SK-N-SH treated with all-trans-retinoic acid at 6 μM for 48 hours (cell line): ENCODE results near the gene MRGPRD.

ENCODE experiments used
- ATAC-seq: fragments of 200-7000 bp; cut with Tn5 transposase; 3 replicates; pipeline ENCODE4 v1.9.1; 2020; ENCODE audit warnings: mild to moderate bottlenecking, moderate library complexity
- BACH2 ChIP-seq: fragments of 250-450 bp; sonication (Bioruptor Pico); IDR thresholded peaks from 2 replicates; pipeline ENCODE4 v1.9.0; 2021; ENCODE audit warnings: mild to moderate bottlenecking, borderline replicate concordance
- CSDC2 ChIP-seq: fragments of 250-450 bp; sonication (Bioruptor Pico); IDR thresholded peaks from 2 replicates; pipeline ENCODE4 v1.5.0; 2020; ENCODE audit warnings: mild to moderate bottlenecking, moderate library complexity
- ESRRG ChIP-seq: fragments of 250-450 bp; sonication (Bioruptor Pico); IDR thresholded peaks from 2 replicates; pipeline ENCODE4 v1.6.1; 2021; ENCODE audit warnings: mild to moderate bottlenecking
- GLIS3 ChIP-seq: fragments of 250-450 bp; sonication (Bioruptor Pico); IDR thresholded peaks from 2 replicates; pipeline ENCODE4 v1.5.0; 2020; ENCODE audit warnings: mild to moderate bottlenecking, moderate library complexity
- ISL1 ChIP-seq: fragments of 250-450 bp; sonication (Bioruptor Pico); IDR thresholded peaks from 2 replicates; pipeline ENCODE4 v2.1.2; 2022; ENCODE audit warnings: mild to moderate bottlenecking, moderate library complexity
- OSR1 ChIP-seq: fragments of 250-450 bp; sonication (Bioruptor Pico); IDR thresholded peaks from 2 replicates; pipeline ENCODE4 v1.8.0; 2022; ENCODE audit warnings: moderate library complexity, mild to moderate bottlenecking, inconsistent platforms
- PPARA ChIP-seq: fragments of 250-450 bp; sonication (Bioruptor Pico); IDR thresholded peaks from 2 replicates; pipeline ENCODE4 v1.5.0; 2020; ENCODE audit warnings: mild to moderate bottlenecking, borderline replicate concordance
- RARB ChIP-seq: fragments of 250-450 bp; sonication (Bioruptor Pico); IDR thresholded peaks from 2 replicates; pipeline ENCODE4 v1.8.0; 2021; ENCODE audit warnings: mild to moderate bottlenecking, moderate library complexity
- SNAI2 ChIP-seq: fragments of 250-450 bp; sonication (Bioruptor Pico); IDR thresholded peaks from 2 replicates; pipeline ENCODE4 v1.5.0; 2020; ENCODE audit warnings: mild to moderate bottlenecking, moderate library complexity
- TCF4 ChIP-seq: fragments of 250-450 bp; sonication (Bioruptor Pico); IDR thresholded peaks from 2 replicates; pipeline ENCODE4 v1.8.0; 2021; ENCODE audit warnings: mild to moderate bottlenecking, moderate library complexity, borderline replicate concordance
- TOX ChIP-seq: fragments of 250-450 bp; sonication (Bioruptor Pico); IDR thresholded peaks from 2 replicates; pipeline ENCODE4 v1.8.0; 2021; ENCODE audit warnings: mild to moderate bottlenecking, moderate library complexity, borderline replicate concordance
- ZC3H10 ChIP-seq: fragments of 250-450 bp; sonication (Bioruptor Pico); IDR thresholded peaks from 2 replicates; pipeline ENCODE4 v1.5.1; 2021; ENCODE audit warnings: mild to moderate bottlenecking, moderate library complexity
- ZNF565 ChIP-seq: fragments of 450-650 bp; formaldehyde crosslinking; conservative IDR thresholded peaks from 2 replicates; pipeline ENCODE4 v1.5.0; 2020; ENCODE audit warnings: low read depth, mild to moderate bottlenecking, moderate library complexity
- ZNF70 ChIP-seq: fragments of 450-650 bp; formaldehyde crosslinking; IDR thresholded peaks from 2 replicates; pipeline ENCODE4 v1.5.0; 2020; ENCODE audit warnings: mild to moderate bottlenecking, moderate library complexity
- ZNF8 ChIP-seq: fragments of 450-650 bp; formaldehyde crosslinking; IDR thresholded peaks from 2 replicates; pipeline ENCODE4 v1.5.0; 2020; ENCODE audit warnings: mild to moderate bottlenecking, moderate library complexity
- TF ChIP-seq, protein P1 (sequence below): fragments of 250-450 bp; sonication (Bioruptor Pico); IDR thresholded peaks from 2 replicates; pipeline ENCODE4 v1.8.0; 2020; ENCODE audit warnings: mild to moderate bottlenecking, moderate library complexity, borderline replicate concordance
- TF ChIP-seq, protein P2 (sequence below): fragments of 250-450 bp; sonication (Bioruptor Pico); IDR thresholded peaks from 2 replicates; pipeline ENCODE4 v1.8.0; 2021; ENCODE audit warnings: low read depth, mild to moderate bottlenecking, moderate library complexity, borderline replicate concordance
- TF ChIP-seq, protein P3 (sequence below): fragments of 250-450 bp; sonication (Bioruptor Pico); IDR thresholded peaks from 2 replicates; pipeline ENCODE4 v1.5.1; 2020; ENCODE audit warnings: low read depth, mild to moderate bottlenecking, moderate library complexity
- TF ChIP-seq, protein P4 (sequence below): fragments of 250-450 bp; sonication (Bioruptor Pico); IDR thresholded peaks from 2 replicates; pipeline ENCODE4 v1.5.1; 2021; ENCODE audit warnings: mild to moderate bottlenecking, moderate library complexity
- TF ChIP-seq, protein P5 (sequence below): fragments of 250-450 bp; sonication (Bioruptor Pico); IDR thresholded peaks from 2 replicates; pipeline ENCODE4 v1.5.0; 2020; ENCODE audit warnings: mild to moderate bottlenecking, moderate library complexity

Gene MRGPRD

DNA sequence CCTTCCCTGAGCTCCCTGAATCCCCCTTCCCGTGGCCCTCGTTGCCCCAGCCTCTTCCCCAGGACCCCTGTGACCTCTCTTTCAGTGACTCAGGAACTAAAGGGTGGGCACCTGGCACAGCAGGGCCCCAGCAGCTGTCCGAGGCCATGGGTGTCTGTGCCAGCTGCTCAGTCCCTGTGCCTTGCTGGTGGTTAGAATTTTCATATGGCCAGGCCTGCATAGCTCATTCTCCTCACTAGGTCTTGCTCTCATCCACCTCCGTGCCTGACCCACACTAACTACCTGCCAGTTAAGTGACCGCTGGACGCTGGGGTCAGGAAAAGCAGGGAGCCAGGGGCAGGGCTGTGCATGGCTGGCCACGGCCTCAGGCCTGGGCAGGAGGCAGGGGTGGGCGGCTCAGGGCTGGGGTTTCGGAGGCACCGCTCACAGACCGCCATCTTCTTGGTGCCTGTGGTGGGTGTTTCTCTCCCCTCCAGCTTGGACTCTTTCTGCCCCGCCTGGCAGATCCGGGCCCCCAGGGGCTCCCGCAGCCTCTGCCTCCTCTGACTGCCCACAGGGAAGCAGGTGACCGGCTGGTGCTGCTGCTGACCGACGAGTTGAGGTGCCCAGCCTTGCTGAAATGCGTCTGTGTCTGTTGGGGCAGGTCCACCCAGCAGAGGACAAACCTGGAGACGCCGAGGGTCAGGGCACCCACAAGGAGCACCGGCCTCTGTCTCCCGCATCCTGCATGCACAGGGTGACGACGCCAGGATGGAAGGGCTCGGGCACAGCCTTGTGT lies 20.3 kb downstream of the MRGPRD start:
- TF ChIP-seq, protein P1, sequence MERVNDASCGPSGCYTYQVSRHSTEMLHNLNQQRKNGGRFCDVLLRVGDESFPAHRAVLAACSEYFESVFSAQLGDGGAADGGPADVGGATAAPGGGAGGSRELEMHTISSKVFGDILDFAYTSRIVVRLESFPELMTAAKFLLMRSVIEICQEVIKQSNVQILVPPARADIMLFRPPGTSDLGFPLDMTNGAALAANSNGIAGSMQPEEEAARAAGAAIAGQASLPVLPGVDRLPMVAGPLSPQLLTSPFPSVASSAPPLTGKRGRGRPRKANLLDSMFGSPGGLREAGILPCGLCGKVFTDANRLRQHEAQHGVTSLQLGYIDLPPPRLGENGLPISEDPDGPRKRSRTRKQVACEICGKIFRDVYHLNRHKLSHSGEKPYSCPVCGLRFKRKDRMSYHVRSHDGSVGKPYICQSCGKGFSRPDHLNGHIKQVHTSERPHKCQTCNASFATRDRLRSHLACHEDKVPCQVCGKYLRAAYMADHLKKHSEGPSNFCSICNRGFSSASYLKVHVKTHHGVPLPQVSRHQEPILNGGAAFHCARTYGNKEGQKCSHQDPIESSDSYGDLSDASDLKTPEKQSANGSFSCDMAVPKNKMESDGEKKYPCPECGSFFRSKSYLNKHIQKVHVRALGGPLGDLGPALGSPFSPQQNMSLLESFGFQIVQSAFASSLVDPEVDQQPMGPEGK (CRISPR knock-in tag): no peak
- TF ChIP-seq OSR1 (no peak), TOX (CRISPR knock-in tag) (no peak), PPARA (CRISPR knock-in tag) (no peak), SNAI2 (CRISPR knock-in tag) (no peak), ESRRG (CRISPR knock-in tag) (no peak), CSDC2 (CRISPR knock-in tag) (no peak), BACH2 (CRISPR knock-in tag) (no peak)
- TF ChIP-seq, protein P2, sequence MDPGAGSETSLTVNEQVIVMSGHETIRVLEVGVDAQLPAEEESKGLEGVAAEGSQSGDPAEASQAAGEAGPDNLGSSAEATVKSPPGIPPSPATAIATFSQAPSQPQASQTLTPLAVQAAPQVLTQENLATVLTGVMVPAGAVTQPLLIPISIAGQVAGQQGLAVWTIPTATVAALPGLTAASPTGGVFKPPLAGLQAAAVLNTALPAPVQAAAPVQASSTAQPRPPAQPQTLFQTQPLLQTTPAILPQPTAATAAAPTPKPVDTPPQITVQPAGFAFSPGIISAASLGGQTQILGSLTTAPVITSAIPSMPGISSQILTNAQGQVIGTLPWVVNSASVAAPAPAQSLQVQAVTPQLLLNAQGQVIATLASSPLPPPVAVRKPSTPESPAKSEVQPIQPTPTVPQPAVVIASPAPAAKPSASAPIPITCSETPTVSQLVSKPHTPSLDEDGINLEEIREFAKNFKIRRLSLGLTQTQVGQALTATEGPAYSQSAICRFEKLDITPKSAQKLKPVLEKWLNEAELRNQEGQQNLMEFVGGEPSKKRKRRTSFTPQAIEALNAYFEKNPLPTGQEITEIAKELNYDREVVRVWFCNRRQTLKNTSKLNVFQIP: no peak
- TF ChIP-seq, protein P3, sequence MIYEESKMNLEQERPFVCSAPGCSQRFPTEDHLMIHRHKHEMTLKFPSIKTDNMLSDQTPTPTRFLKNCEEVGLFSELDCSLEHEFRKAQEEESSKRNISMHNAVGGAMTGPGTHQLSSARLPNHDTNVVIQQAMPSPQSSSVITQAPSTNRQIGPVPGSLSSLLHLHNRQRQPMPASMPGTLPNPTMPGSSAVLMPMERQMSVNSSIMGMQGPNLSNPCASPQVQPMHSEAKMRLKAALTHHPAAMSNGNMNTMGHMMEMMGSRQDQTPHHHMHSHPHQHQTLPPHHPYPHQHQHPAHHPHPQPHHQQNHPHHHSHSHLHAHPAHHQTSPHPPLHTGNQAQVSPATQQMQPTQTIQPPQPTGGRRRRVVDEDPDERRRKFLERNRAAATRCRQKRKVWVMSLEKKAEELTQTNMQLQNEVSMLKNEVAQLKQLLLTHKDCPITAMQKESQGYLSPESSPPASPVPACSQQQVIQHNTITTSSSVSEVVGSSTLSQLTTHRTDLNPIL (CRISPR knock-in tag): no peak
- TF ChIP-seq, all 23 proteins: peak for 0
- ATAC-seq: no peak

DNA sequence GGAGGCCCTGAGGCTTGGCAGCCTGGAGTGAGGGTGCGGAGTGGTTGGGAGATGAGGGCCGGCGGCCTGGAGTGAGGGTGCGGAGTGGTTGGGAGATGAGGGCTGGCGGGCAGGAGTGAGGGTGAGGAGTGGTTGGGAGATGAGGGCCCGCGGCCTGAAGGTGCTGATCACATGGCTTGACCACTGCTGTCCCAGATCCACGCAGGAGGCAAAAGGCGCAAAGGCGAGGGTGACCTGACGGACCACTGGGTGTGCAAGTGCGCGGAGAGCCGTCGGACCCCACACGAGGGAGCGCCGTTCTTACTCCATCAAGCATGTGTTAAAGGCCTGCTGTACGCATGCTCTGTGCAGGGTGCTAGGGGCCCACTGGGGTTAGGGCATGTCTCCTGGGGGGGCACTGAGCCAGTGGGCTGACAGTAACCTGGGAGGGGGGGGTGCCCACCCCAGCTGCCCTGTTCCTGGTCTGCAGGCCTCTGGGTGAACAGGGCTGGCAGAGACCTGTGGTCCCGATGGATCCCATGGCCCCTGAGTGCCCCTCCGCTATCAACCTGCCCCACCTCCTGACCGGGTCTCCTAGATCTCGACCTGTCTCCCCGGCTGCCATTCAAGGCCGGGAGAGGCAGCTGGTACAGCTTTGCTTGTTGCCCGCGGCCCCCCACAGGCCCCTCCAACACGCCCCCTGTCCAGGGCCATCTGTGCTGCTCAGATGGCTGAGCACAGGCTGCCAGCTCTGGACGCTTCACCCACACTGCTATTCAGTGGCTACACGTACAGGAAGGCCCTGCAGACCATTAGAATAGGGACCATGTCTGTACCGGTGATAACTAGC lies 21.1 kb downstream of the MRGPRD start:
- no peak for ATAC-seq

More for the DNA sequence above, 21.1 kb downstream of the MRGPRD start:
- TF ChIP-seq ZNF565 (CRISPR knock-in tag) (no peak), OSR1 (no peak), TCF4 (CRISPR knock-in tag) (no peak), ISL1 (CRISPR knock-in tag) (no peak), SNAI2 (CRISPR knock-in tag) (no peak), BACH2 (CRISPR knock-in tag) (no peak), GLIS3 (CRISPR knock-in tag) (no peak), ZNF70 (CRISPR knock-in tag) (no peak), ESRRG (CRISPR knock-in tag) (no peak), PPARA (CRISPR knock-in tag) (no peak), ZNF8 (CRISPR knock-in tag) (no peak), ZC3H10 (CRISPR knock-in tag) (no peak), CSDC2 (CRISPR knock-in tag) (no peak), RARB (no peak)
- TF ChIP-seq, protein P4, sequence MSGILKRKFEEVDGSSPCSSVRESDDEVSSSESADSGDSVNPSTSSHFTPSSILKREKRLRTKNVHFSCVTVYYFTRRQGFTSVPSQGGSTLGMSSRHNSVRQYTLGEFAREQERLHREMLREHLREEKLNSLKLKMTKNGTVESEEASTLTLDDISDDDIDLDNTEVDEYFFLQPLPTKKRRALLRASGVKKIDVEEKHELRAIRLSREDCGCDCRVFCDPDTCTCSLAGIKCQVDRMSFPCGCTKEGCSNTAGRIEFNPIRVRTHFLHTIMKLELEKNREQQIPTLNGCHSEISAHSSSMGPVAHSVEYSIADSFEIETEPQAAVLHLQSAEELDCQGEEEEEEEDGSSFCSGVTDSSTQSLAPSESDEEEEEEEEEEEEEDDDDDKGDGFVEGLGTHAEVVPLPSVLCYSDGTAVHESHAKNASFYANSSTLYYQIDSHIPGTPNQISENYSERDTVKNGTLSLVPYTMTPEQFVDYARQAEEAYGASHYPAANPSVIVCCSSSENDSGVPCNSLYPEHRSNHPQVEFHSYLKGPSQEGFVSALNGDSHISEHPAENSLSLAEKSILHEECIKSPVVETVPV (CRISPR knock-in tag): no peak
- TF ChIP-seq, protein P1 (CRISPR knock-in tag): no peak
- TF ChIP-seq, protein P5, sequence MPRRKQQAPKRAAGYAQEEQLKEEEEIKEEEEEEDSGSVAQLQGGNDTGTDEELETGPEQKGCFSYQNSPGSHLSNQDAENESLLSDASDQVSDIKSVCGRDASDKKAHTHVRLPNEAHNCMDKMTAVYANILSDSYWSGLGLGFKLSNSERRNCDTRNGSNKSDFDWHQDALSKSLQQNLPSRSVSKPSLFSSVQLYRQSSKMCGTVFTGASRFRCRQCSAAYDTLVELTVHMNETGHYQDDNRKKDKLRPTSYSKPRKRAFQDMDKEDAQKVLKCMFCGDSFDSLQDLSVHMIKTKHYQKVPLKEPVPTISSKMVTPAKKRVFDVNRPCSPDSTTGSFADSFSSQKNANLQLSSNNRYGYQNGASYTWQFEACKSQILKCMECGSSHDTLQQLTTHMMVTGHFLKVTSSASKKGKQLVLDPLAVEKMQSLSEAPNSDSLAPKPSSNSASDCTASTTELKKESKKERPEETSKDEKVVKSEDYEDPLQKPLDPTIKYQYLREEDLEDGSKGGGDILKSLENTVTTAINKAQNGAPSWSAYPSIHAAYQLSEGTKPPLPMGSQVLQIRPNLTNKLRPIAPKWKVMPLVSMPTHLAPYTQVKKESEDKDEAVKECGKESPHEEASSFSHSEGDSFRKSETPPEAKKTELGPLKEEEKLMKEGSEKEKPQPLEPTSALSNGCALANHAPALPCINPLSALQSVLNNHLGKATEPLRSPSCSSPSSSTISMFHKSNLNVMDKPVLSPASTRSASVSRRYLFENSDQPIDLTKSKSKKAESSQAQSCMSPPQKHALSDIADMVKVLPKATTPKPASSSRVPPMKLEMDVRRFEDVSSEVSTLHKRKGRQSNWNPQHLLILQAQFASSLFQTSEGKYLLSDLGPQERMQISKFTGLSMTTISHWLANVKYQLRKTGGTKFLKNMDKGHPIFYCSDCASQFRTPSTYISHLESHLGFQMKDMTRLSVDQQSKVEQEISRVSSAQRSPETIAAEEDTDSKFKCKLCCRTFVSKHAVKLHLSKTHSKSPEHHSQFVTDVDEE (CRISPR knock-in tag): no peak
- TF ChIP-seq, protein P2: no peak
- TF ChIP-seq, protein P3 (CRISPR knock-in tag): no peak
